Lower lobe of right lung (tissue), 2 donors: ENCODE results near the gene C19orf12. TPM values are rescaled to one million over a fixed set of nuclear protein-coding genes. Genes with fewer than 3 reads are reported as not detected.

ENCODE experiments used
- ATAC-seq, 2 donors: fragments of 200-7000 bp; cut with Tn5 transposase; one replicate each; pipeline ENCODE4 v1.9.1; 2020 to 2022; ENCODE audit warnings: mild to moderate bottlenecking in 2 of 2, moderate library complexity in 2 of 2
- DNase-seq: peaks from one replicate; pipeline ENCODE4 v3.0.0-alpha.2; 2020
- H3K27ac ChIP-seq: fragments of 200-600 bp; one replicate; pipeline ENCODE4 v1.8.0; 2022
- H3K27me3 ChIP-seq: fragments of 200-600 bp; one replicate; pipeline ENCODE4 v1.8.0; 2022; ENCODE audit warnings: low read depth
- H3K36me3 ChIP-seq: fragments of 200-600 bp; one replicate; pipeline ENCODE4 v1.8.0; 2022; ENCODE audit warnings: mild to moderate bottlenecking
- H3K4me1 ChIP-seq: fragments of 200-600 bp; one replicate; pipeline ENCODE4 v1.8.0; 2022
- H3K4me3 ChIP-seq: fragments of 200-600 bp; one replicate; pipeline ENCODE4 v1.8.0; 2022; ENCODE audit warnings: mild to moderate bottlenecking
- H3K9me3 ChIP-seq: fragments of 200-600 bp; one replicate; pipeline ENCODE4 v1.8.0; 2022
- CTCF ChIP-seq: fragments of 200-600 bp; IDR thresholded peaks from one replicate; pipeline ENCODE4 v1.8.0; 2022; ENCODE audit warnings: antibody characterized with exemption, mild to moderate bottlenecking
- intact Hi-C: fragments of 100-400 bp; cut with DNase I; formaldehyde crosslinking; loops from one replicate; pipeline ENCODE4 v1.11.0; 2022
- total RNA-seq: library from RNA; stranded (reverse); fragmentation: NEBNext Ultra II Directional; extraction: Animal tissue kit (Norgen Biotek cat#: 25700); gene quantifications from one replicate; pipeline ENCODE4 v1.2.1, GENCODE V29; 2021
- donor health status: DM: no; HTN: yes; CAD: no; lungs with severe emphysema.

The C19orf12 gene
- total RNA-seq, 1 donor from 2014 or later, result 19.2 TPM

- Histone ChIP-seq H3K4me1 (no peaks in the 10 kb centered on the region), H3K27ac (peak overlapping the region; percentile 2), H3K27me3 (no peaks in the 10 kb centered on the region), H3K36me3 (no peaks in the 10 kb centered on the region), H3K9me3 (peaks cover 6% of the 10 kb centered on the region), H3K4me3 (no peak overlapping the region)
- DNase-seq (no peak), ATAC-seq (peak; percentile 15 to 61)
- TF ChIP-seq CTCF, result no peak
- intact Hi-C loops, result no loop called here
Measured at GRCh38 chr19:29687244-29687896, 27.7 kb downstream of the C19orf12 start.

- no peak overlapping the region for H3K4me3 ChIP-seq
- no peaks in the 10 kb centered on the region for H3K36me3 ChIP-seq
- no peak for TF ChIP-seq CTCF
- ATAC-seq (no peak), DNase-seq (no peak)
- no peak overlapping the region for H3K27ac ChIP-seq
- no peaks in the 10 kb centered on the region for H3K27me3 ChIP-seq
- intact Hi-C loops, result no loop called here
- peaks cover 5% of the 10 kb centered on the region for H3K4me1 ChIP-seq
- H3K9me3 ChIP-seq, result peaks cover 6% of the 10 kb centered on the region
Measured at GRCh38 chr19:29686285-29686805, 28.7 kb downstream of the C19orf12 start.

GRCh38 chr19:29685326-29685725 lies 29.7 kb downstream of the C19orf12 start:
- DNase-seq, result no peak
- peak in 1 of 2 donors; percentile 57 for ATAC-seq
- intact Hi-C loops, result no loop called here
- TF ChIP-seq CTCF, result no peak
- Histone ChIP-seq H3K27ac (no peak overlapping the region), H3K9me3 (no peaks in the 10 kb centered on the region), H3K36me3 (no peaks in the 10 kb centered on the region), H3K4me1 (peaks cover 15% of the 10 kb centered on the region), H3K27me3 (no peaks in the 10 kb centered on the region), H3K4me3 (no peak overlapping the region)

- Histone ChIP-seq H3K27ac (no peak overlapping the region), H3K4me1 (peaks cover 38% of the 10 kb centered on the region), H3K36me3 (no peaks in the 10 kb centered on the region), H3K9me3 (no peaks in the 10 kb centered on the region), H3K4me3 (no peak overlapping the region), H3K27me3 (no peaks in the 10 kb centered on the region)
- no peak for ATAC-seq
- intact Hi-C loops, result no loop called here
- DNase-seq, result no peak
- TF ChIP-seq CTCF, result no peak
Measured at GRCh38 chr19:29683009-29683408, 32.1 kb downstream of the C19orf12 start.

- no peak overlapping the region for H3K4me3 ChIP-seq
- ATAC-seq, result no peak
- intact Hi-C loops, result no loop called here
- no peaks in the 10 kb centered on the region for H3K9me3 ChIP-seq
- peaks cover 44% of the 10 kb centered on the region for H3K4me1 ChIP-seq
- peak; percentile 26 for DNase-seq
- H3K36me3 ChIP-seq, result peaks cover 4% of the 10 kb centered on the region
- peak overlapping the region; percentile 36 for H3K27ac ChIP-seq
- no peak for TF ChIP-seq CTCF
- no peaks in the 10 kb centered on the region for H3K27me3 ChIP-seq
Measured at GRCh38 chr19:29682236-29682895, 32.7 kb downstream of the C19orf12 start.
